Measurements from ENCODE around the gene ZNF217. TPM values are rescaled to one million over a fixed set of nuclear protein-coding genes. Genes with fewer than 3 reads are reported as not detected.
"Not testable (repeated sequence)": the region's sequence is repeated elsewhere in the genome, so short reads cannot be mapped to it uniquely, and the experiment has no call there.

The ZNF217 gene
- total RNA-seq, 1 donor from 2014 or later: 18.5 TPM

DNA sequence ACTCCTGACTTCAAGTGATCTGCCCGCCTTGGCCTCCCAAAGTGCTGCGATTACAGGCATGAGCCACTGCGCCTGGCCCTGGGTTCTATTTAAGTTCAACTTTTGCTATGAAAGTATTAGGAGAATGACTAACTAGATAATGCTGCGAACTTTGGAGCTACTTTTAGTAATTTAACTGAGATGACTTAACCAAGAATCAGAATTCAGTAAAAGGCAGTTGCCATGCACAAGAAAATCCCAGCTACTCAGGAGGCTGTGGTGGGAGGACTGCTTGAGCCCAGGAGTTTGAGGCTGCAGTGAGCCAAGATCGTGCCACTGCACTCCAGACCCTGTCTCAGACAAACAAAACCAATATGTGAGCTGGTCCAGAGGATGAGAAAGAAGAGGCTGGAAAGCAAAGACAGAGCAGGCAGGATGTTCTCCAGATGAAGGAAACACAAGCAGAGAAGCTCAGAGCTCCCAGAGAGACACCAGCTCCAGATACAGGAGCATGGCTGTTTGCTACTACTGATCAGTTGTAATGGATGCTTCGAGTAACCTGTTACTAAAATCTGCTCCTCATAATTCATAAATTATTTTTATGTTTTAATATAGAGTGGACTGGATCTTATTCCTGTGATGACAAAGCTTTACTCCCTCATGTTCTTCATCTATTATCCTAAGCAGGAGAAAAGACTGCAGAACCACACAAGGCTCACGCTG, 23.9 kb downstream of the ZNF217 start:
- DNase-seq (ENCODE audit: low read depth, low spot score): no peak

DNA sequence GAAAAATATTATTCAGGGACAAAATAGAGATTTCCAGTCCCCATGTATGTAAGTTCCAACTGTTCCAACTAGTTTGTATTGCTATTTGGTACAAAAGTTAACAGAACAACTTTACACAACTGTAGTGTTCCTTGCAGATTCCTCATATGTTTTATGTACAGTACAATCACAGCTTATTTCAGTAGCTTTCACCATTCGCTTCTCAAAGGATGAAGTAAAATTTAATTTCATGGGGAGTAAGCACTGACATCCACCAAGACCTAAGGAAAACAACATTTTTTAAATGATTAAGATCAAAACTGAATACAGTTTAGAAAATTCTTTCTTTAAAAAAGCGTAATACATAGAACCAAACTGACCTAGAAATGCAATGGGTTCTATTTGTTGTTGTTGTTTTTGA, 24.6 kb downstream of the ZNF217 start:
- DNase-seq (ENCODE audit: low read depth, low spot score): no peak

DNA sequence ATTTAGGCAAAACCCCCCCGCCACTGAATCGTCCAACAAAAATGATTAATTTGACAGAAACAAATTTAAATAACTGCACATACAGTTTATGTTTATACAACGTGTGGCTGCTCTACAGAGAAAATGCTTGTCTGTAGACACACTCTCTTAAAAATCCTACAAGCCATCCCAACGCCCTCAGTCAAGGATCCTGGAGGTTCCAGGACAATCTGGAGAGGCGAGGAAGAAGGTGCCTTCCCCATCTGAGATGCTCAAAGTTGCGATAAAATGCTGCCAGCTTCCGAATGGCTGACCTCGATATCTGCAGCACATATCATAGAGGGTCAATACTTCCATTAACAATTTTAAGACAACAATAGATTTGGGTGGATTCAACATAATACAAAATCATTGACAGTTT, 25.3 kb downstream of the ZNF217 start:
- DNase-seq (ENCODE audit: low read depth, low spot score): no peak

GRCh38 chr20:53567379-53567917, 26.2 kb downstream of the ZNF217 start:
- no peak for DNase-seq (ENCODE audit: low read depth, low spot score)

DNA sequence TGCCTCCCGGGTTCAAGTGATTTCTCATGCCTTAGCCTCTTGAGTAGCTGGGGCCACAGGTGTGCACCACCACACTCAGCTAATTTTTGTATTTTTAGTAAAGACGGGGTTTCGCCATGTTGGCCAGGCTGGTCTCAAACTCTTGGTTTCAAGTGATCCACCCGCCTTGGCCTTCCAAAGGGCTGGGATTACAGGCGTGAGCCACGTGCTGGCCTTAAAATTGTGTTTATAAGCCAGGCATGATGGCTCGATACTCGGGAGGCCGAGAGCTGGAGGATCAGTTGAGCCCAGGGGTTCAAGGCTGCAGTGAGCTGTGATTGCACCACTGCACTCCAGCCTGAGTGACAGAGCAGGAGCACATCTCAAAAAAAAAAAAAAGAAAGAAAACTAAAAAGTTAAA, 27.0 kb downstream of the ZNF217 start:
- not testable (repeated sequence) for DNase-seq (ENCODE audit: low read depth, low spot score)

DNA sequence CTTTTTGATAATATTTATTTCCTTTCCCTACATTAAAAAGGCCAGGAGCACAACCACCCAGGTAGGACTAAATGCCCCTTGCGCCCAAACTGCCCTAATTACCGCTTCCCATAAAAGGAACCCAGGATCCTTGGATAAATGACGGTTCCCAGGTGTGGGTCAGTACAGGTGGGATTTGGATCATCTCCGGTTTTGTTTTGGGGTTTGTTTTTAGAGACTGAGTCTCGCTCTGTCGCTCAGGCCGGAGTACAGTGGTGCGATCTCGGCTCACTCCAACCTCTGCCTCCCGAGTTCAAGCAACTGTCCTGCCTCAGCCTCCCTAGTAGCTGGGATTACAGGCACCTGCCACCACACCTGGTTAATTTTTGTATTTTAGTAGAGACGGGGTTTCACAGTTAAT, 28.4 kb downstream of the ZNF217 start:
- DNase-seq (ENCODE audit: low read depth, low spot score): no peak

DNA sequence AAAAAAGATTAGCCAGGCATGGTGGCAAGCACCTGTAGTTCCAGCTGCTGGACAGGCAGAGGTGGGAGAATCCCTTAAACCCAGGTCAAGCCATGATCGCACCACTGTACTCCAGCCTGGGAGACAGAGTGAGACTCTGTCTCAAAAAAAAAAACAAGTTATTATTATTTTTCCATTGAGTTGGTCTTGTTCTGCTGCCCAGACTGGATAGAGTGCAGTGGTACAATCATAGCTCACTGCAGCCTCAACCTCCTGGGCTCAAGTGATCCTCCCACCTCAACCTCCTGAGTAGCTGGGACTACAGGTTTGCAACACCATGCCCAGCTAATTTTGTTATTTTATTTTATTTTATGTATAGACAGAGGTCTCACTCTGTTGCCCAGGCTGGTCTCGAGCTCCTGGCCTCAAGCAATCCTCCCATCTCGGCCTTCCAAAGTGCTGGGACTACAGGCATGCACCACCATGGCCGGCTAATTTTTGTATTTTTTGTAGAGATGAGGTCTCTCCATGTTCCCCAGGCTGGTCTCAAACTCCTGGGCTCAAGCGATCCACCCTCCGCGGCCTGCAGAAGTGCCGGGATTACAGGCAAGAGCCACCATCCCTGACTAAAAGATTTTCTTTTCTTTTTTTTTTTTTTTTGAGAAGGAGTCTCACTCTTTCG, 31.4 kb downstream of the ZNF217 start:
- not testable (repeated sequence) for DNase-seq (ENCODE audit: low read depth, low spot score)

- no peak for DNase-seq (ENCODE audit: low read depth, low spot score)
Observed at GRCh38 chr20:53561505-53561904, 32.1 kb downstream of the ZNF217 start.

DNA sequence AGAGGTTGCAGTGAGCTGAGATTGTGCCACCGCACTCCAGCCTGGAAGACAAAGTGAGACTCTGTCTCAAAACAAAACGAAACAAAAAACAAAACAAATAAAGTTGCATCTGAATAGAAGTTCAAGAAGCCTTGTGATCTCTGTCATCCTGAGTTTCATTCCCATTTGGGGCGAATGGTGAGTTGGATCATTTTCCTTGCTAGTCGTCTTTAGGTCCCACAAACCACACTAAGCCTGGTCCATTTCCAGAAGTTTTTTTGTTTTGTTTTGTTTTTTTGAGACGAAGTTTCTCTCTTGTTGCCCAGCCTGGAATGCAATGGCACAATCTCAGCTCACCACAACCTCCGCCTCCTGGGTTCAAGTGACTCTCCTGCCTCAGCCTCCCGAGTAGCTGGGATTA, 33.8 kb downstream of the ZNF217 start:
- no peak for DNase-seq (ENCODE audit: low read depth, low spot score)

DNA sequence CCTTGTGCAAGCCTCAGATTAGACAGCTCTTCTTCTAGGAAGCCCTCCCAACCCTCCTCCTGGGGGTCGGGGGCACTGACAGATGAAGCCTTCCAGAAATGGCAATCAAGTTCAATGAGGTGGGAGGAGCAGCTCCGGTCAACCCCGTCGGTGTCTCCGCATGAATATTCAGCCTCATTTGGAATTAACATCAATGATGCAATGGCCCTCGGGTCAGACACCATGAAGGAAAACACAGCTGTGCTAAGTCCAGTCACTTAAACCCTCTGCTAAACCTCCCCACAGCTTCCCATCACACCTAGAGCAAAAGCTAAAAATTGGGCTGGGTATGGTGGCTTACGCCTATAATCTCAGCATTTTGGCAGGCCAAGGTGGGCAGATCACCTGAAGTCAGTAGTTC, 36.5 kb downstream of the ZNF217 start:
- no peak for DNase-seq (ENCODE audit: low read depth, low spot score)

DNA sequence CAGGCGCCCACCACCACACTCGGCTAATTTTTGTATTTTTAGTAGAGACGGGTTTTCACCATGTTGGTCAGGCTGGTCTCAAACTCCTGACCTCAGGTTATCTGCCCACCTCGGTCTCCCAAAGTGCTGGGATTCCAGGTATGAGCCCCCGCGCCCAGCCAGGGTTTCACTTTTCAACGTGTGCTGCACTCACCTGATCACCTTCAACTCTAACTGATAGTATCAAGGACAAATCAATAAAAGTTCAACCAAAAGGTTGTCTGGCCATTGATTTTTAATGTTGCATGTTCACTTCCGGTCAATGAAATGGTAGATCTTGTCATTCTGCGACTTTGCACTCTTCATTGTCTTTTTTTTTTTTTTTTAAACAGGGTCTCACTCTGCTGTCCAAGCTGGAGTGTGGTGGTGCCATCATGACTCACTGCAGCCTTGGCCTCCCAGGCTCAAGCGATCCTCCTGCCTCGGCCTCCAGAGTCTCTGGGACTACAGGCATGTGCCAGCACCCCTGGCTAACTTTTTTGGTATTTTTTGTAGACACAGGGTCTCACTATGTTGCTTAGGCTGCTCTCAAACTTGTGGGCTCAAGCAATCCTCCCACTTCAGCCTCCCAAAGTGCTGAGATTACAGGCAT, 37.3 kb downstream of the ZNF217 start:
- DNase-seq (ENCODE audit: low read depth, low spot score): no peak

GRCh38 chr20:53555816-53556215, 37.8 kb downstream of the ZNF217 start:
- DNase-seq (ENCODE audit: low read depth, low spot score): no peak

DNA sequence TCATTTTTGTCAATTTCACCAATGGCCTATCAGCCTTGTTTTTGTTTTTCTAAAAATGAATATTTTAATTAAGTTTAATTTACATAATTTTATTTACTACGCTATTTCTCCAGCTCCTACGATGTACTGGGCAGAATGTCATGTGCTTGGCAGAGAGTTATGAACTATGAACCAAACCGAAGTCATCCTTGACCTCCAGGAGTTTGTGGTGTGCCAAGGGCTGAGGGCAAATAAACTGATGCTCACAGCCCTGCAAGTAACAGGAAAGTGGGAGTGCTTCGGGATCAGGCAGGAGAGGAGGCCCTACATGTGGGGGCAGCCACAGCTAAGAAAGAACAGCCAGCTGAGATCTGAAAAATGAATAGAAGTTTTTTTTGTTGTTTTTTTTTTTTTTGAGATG, 38.6 kb downstream of the ZNF217 start:
- no peak for DNase-seq (ENCODE audit: low read depth, low spot score)

- DNase-seq (ENCODE audit: low read depth, low spot score): not testable (repeated sequence)
Observed at GRCh38 chr20:53552572-53552893, 41.1 kb downstream of the ZNF217 start.

DNA sequence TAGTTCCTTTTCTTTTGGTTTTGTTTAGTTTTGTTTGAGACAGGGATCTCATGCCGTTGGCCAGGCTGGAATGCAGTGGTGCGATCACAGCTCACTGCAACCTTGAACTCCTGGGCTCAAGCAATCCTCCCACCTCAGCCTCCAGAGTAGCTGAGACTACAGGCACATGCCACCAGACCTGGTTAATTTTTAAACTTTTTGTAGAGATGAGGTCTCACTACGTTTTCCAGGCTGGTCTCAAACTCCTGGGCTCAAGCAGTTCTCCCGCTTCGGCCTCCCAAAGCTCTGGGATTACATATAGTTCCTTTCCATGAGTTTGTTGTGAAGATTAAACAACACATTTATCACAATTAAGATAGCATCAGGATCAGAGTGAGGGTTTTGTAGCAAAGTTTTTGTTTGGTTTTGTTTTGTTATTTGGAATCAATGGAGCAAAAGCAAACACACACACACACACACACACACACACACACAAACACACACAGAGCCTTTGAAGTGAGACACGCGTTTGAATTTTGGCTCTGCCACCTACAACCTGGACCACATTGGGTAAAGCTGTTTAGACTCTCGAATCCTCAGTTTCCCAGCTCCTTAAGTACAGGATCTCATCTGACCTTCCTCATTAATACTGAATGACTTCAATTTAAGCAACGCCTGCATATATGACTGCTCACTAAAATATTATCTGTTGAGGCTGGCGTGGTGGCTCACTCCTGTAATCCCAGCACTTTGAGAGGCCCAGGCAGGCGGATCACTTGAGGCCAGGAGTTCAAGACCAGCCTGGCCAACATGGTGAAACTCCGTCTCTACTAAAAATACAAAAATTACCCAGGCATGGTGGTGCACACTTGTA, 41.7 kb downstream of the ZNF217 start:
- DNase-seq (ENCODE audit: low read depth, low spot score): not testable (repeated sequence)

DNA sequence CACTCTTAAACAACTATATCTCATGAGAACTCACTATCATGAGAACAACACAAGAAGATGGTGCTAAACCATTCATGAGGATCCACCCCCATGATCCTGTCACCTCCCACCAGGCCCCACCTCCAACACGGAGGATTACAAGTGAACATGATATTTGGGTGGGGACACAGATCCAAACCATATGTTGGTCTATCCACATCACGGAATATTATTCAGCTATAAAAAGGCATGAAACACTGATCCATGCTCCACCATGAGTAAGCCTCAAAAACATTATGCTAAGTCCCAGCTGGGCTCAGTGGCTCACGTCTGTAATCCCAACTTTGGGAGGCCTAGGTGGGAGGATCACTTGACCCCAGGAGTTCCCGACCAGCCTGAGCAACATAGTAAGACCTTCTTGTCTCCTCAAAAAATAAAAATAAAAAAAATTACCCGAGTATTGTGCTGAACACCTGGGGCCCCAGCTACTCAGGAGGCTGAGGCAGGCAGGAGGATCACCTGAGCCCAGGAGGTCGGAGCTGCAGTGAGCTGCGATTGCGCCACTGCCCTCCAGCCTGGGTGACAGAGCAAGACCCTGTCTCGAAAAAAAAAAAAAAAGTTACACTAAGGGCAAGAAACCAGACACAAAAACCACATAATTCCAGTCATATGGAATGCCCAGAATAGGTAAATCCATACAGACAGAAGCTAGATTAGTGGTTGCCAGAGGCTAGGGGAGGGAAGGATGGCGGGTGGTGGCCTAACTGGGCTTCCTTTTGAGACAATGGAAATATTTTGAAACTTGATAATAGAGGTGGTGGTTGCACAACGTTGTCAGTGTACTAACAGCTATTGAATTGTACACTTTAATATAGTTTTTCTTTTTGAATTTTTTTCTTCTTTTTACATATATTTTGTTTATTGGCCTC, 43.1 kb downstream of the ZNF217 start:
- DNase-seq (ENCODE audit: low read depth, low spot score): no peak

DNA sequence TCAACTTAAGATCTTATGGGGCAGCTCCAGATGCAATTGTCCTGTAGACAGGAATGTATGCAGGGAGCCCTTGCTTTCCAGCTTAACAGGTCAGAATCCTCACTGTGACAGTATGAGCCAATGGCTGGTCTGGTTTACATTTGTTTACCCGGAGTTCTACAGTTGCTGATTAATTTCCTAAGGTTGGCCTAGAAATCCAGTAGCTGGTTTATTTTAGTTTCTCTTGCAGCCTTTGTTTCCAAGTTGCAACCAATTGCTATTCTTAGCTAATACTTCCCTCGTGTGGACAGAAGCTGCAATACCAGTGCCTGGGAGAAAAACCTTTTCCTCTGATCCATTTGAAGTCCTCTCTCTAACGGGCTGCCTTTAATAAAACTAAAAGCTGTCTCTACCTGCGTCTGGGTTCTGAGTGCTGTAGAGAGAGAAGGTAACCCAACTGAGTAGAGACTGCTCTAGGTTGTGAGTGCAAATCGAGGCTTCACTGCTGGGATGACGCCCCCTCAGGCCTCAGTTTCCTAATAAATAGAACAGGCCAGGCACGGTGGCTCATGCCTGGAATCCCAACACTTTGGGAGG, 45.9 kb downstream of the ZNF217 start:
- DNase-seq (ENCODE audit: low read depth, low spot score): peak; percentile 29

- no peak for DNase-seq (ENCODE audit: low read depth, low spot score)
Observed at GRCh38 chr20:53539516-53539915, 54.1 kb downstream of the ZNF217 start.

- not testable (repeated sequence) for DNase-seq (ENCODE audit: low read depth, low spot score)
Observed at GRCh38 chr20:53536382-53536781, 57.3 kb downstream of the ZNF217 start.

- no peak for DNase-seq (ENCODE audit: low read depth, low spot score)
Observed at GRCh38 chr20:53535878-53536277, 57.8 kb downstream of the ZNF217 start.

Data from pulmonary artery endothelial cell (primary cell).